Sigmoid colon (tissue), 4 donors: ENCODE data around the gene SNCB.

Experiments
- CTCF ChIP-seq, 4 experiments: fragments of 450-650 bp in 3 of 4; fragments of 200-600 bp in 1 of 4; IDR thresholded peaks; one replicate each; pipeline ENCODE4 v1.5.1; 2016 to 2019; ENCODE audit warnings: antibody characterized with exemption in 4 of 4, mild to moderate bottlenecking in 3 of 4, moderate library complexity in 2 of 4
- EP300 ChIP-seq, 4 donors: sonication (generic); formaldehyde crosslinking; IDR thresholded peaks; one replicate each; pipeline ENCODE4 v1.6.1; 2017; ENCODE audit warnings: antibody characterized with exemption in 4 of 4

- TF ChIP-seq EP300 (IDR thresholded peaks at IDR 0.05) = no peak
- TF ChIP-seq CTCF (IDR thresholded peaks at IDR 0.05) = no peak
These were observed 24.3 kb downstream of the SNCB start for GRCh38 chr5:176606032-176606431.
